Measurements from ENCODE around the gene F11.
"Not testable (repeated sequence)": the region's sequence is repeated elsewhere in the genome, so short reads cannot be mapped to it uniquely, and the experiment has no call there.

The F11 gene

DNA sequence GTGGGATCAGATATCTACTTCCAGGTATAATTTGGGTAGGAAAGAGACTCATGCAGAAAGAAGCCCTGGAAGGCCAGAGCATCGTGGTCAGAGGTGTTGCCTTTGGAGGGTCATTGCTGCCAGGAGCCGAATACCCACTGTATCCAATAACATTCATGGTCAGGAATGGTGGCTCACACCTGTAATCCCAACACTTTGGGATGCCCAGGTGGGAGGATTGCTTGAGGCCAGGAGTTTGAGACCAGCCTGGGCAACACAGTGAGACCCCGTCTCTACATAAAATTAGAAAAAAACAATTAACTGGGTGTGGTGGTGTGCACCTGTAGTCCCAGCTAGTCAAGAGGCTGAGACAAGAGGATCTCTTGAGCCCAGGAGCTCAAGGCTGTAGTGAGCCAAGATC is 10.9 kb upstream of the F11 start:
- POLR2A ChIA-PET = no interaction called here
- no peak for DNase-seq
- CTCF ChIA-PET = no interaction called here
- Histone ChIP-seq H3K27ac (ENCODE audit: insufficient read depth in 1 of 2, low read depth in 1 of 2, low read length in 2 of 2, poor library complexity in 1 of 2, severe bottlenecking in 2 of 2) (no peak overlapping the region), H3K4me3 (ENCODE audit: control insufficient read depth in 1 of 7, extremely low read depth in 1 of 7, insufficient read depth in 4 of 7, low read depth in 2 of 7, low read length in 6 of 7) (no peak overlapping the region), H3K9me3 (ENCODE audit: control extremely low read depth in 1 of 5, control insufficient read depth in 4 of 5, insufficient read depth in 2 of 5, low read depth in 1 of 5, low read length in 4 of 5) (no peaks in the 10 kb centered on the region), H3K36me3 (ENCODE audit: control insufficient read depth in 4 of 4, insufficient read depth in 4 of 4, low read length in 3 of 4) (no peaks in the 10 kb centered on the region), H3K27me3 (replicated peaks in 2 of 5; ENCODE audit: control insufficient read depth in 4 of 5, insufficient read depth in 5 of 5, low read length in 4 of 5) (peaks cover 0 to 2% (median 0%) of the 10 kb centered on the region in 5 experiments), H3K4me1 (ENCODE audit: control extremely low read depth in 1 of 4, control insufficient read depth in 4 of 4, insufficient read depth in 4 of 4, low read length in 3 of 4) (no peaks in the 10 kb centered on the region)
- whole genome bisulfite sequencing (ENCODE audit: insufficient coverage) = 100% methylated on average over 2 of the region's 3 CpGs

DNA sequence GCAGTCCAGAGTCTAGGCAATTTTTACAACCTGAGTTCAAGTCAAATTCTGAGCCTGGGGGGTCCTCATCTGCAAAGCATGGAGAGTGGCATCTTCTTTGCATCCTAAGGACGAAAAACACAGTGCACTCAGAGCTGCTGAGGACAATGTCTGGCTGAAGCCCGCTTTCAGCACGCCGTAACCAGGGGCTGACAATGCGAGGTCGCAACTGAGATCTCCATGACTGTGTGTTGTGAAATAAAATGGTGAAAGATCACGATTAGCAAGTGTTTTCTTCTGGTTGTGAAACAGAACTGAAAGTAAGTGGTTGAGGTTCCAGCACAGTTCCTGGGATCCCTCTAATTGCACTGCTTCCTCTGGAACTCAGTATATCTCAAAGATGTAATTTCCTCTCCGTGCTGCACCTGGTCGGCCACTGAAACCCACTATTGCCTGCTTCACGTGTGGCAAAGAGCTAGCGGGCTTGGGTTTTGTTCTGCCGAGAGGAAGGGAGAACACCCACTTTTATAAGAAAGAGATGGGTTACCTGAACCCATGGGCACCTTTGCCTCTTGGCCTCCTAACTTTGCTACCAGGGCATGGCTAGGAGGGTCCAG is 7.7 kb upstream of the F11 start:
- DNase-seq = no peak
- no peaks in the 10 kb centered on the region for H3K4me1 ChIP-seq (ENCODE audit: control extremely low read depth in 1 of 4, control insufficient read depth in 4 of 4, insufficient read depth in 4 of 4, low read length in 3 of 4)
- no peak overlapping the region for H3K27ac ChIP-seq (ENCODE audit: insufficient read depth in 1 of 2, low read depth in 1 of 2, low read length in 2 of 2, poor library complexity in 1 of 2, severe bottlenecking in 2 of 2)
- ChIA-PET CTCF (no interaction called here), POLR2A (no interaction called here)
- no peaks in the 10 kb centered on the region for H3K27me3 ChIP-seq (replicated peaks in 2 of 5; ENCODE audit: control insufficient read depth in 4 of 5, insufficient read depth in 5 of 5, low read length in 4 of 5)
- 94% methylated on average over 12 of the region's 12 CpGs for whole genome bisulfite sequencing (ENCODE audit: insufficient coverage)
- H3K4me3 ChIP-seq (ENCODE audit: control insufficient read depth in 1 of 7, extremely low read depth in 1 of 7, insufficient read depth in 4 of 7, low read depth in 2 of 7, low read length in 6 of 7) = no peak overlapping the region
- no peaks in the 10 kb centered on the region for H3K36me3 ChIP-seq (ENCODE audit: control insufficient read depth in 4 of 4, insufficient read depth in 4 of 4, low read length in 3 of 4)
- no peaks in the 10 kb centered on the region for H3K9me3 ChIP-seq (ENCODE audit: control extremely low read depth in 1 of 5, control insufficient read depth in 4 of 5, insufficient read depth in 2 of 5, low read depth in 1 of 5, low read length in 4 of 5)

DNA sequence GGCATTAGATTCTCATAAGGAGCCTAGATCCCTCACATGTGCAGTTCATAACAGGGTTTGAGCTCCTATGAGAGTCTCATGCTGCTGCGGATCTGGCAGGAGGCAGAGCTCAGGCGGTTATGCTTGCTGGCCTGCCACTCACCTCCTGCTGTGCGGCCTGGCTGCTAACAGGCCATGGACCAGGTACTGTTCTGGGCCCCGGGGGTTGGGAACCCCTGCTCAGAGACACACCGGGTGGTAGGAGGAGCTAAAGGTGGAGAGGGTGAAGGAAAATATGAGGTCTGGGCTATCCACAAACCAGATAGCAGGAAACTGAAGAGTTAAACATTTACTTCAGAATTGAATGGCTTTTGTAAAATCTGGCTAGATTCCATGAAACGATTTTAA is 5.9 kb upstream of the F11 start:
- ChIA-PET POLR2A (no interaction called here), CTCF (no interaction called here)
- DNase-seq = no peak
- no peaks in the 10 kb centered on the region for H3K9me3 ChIP-seq (ENCODE audit: control extremely low read depth in 1 of 5, control insufficient read depth in 4 of 5, insufficient read depth in 2 of 5, low read depth in 1 of 5, low read length in 4 of 5)
- H3K27ac ChIP-seq (ENCODE audit: insufficient read depth in 1 of 2, low read depth in 1 of 2, low read length in 2 of 2, poor library complexity in 1 of 2, severe bottlenecking in 2 of 2) = no peak overlapping the region
- WGBS (ENCODE audit: insufficient coverage) = 96% methylated on average over 6 of the region's 6 CpGs
- H3K4me3 ChIP-seq (ENCODE audit: control insufficient read depth in 1 of 7, extremely low read depth in 1 of 7, insufficient read depth in 4 of 7, low read depth in 2 of 7, low read length in 6 of 7) = no peak overlapping the region
- H3K27me3 ChIP-seq (replicated peaks in 2 of 5; ENCODE audit: control insufficient read depth in 4 of 5, insufficient read depth in 5 of 5, low read length in 4 of 5) = peaks cover 0 to 4% (median 0%) of the 10 kb centered on the region in 5 experiments
- no peaks in the 10 kb centered on the region for H3K4me1 ChIP-seq (ENCODE audit: control extremely low read depth in 1 of 4, control insufficient read depth in 4 of 4, insufficient read depth in 4 of 4, low read length in 3 of 4)
- no peaks in the 10 kb centered on the region for H3K36me3 ChIP-seq (ENCODE audit: control insufficient read depth in 4 of 4, insufficient read depth in 4 of 4, low read length in 3 of 4)

DNA sequence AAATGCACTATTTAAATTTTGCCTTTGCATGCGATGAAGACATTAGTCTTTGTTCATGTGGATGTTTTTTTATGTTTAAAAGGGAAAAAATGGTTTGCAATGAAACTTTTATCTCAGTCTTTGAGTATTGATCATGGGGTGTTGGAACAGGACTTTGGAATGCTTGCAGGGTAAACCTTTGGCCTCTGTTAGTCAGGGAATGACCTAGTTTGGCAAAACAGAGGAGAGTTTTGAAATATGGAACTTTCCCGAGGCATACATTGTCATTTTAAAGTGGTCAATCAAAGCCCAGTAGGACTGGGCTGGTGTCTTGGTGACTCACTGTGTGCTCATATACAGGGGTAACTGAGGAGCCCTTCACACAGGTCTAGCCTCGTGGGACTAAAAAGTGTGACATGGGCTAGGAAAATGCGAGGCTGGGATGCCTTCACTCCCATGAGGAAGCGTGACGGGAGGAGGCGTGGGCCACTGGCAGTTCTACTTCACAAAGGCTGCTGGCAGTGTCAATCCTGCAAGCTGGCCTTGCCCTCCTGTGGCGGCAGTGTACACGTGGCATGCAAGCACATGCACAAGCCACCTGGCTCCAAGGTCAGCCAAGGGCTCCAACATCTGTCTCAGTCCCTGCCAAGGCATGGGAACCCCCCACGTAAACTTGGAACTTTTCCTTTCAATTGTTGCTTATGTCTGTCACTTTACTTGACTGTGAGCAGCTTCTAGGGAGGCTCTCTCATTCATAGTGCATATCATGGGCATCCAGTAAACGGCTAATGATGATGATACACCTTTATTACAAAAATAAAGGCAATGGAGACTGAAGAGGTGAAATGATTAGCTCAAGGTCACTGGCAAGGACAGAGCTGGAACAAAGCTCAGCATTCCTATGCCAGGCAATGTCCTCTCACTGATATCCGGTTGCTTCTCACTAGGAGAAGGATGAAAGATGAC is 5.2 kb upstream of the F11 start:
- no peak for DNase-seq
- Histone ChIP-seq H3K4me1 (ENCODE audit: control extremely low read depth in 1 of 4, control insufficient read depth in 4 of 4, insufficient read depth in 4 of 4, low read length in 3 of 4) (no peaks in the 10 kb centered on the region), H3K9me3 (ENCODE audit: control extremely low read depth in 1 of 5, control insufficient read depth in 4 of 5, insufficient read depth in 2 of 5, low read depth in 1 of 5, low read length in 4 of 5) (no peaks in the 10 kb centered on the region), H3K27ac (ENCODE audit: insufficient read depth in 1 of 2, low read depth in 1 of 2, low read length in 2 of 2, poor library complexity in 1 of 2, severe bottlenecking in 2 of 2) (no peak overlapping the region), H3K4me3 (ENCODE audit: control insufficient read depth in 1 of 7, extremely low read depth in 1 of 7, insufficient read depth in 4 of 7, low read depth in 2 of 7, low read length in 6 of 7) (no peak overlapping the region), H3K27me3 (replicated peaks in 2 of 5; ENCODE audit: control insufficient read depth in 4 of 5, insufficient read depth in 5 of 5, low read length in 4 of 5) (peaks cover 0 to 7% (median 0%) of the 10 kb centered on the region in 5 experiments), H3K36me3 (ENCODE audit: control insufficient read depth in 4 of 4, insufficient read depth in 4 of 4, low read length in 3 of 4) (no peaks in the 10 kb centered on the region)
- ChIA-PET CTCF (no interaction called here), POLR2A (no interaction called here)
- 96% methylated on average over 9 of the region's 12 CpGs for WGBS (ENCODE audit: insufficient coverage)

DNA sequence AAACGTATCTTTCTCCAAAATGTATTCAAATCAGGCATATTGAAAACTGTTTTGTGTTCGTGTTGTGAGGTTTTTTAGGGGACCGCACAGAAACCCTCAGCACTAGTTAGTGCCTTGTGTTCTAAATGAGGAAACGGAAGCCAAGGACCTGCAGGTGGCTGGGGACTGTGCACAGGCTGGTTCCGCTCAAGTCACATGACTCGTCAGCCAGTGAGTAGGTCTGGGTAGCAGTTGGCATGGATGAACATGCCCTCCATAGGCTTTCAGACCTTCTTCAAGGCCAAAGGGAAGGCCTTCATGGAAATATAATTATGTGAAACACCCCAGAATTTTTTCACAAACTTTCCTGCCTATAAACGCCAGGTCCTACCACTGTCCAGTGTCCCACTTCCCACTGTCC is 1.3 kb upstream of the F11 start:
- 97% methylated on average over 3 of the region's 7 CpGs for WGBS (ENCODE audit: insufficient coverage)

DNA sequence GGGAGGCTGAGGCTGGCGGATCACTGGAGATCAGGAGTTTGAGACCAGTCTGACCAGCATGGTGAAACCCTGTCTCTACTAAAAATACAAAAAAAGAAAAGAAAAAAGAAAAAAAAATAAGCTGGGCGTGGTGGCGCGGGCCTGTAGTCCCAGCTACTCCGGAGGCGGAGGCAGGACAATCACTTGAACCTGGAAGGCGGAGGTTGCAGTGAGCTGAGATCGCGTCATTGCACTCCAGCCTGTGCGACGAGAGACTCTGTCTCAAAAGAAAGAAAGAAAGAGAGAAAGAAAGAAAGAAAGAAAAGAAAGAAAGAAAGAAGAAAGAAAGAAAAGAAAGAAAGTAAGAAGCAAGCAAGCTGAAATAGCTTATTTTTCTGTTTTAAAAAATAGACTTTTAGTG is 739 bp upstream of the F11 start:
- H3K27ac ChIP-seq (ENCODE audit: insufficient read depth in 1 of 2, low read depth in 1 of 2, low read length in 2 of 2, poor library complexity in 1 of 2, severe bottlenecking in 2 of 2); H3K4me1 ChIP-seq (ENCODE audit: control extremely low read depth in 1 of 4, control insufficient read depth in 4 of 4, insufficient read depth in 4 of 4, low read length in 3 of 4); CTCF ChIA-PET; H3K9me3 ChIP-seq (ENCODE audit: control extremely low read depth in 1 of 5, control insufficient read depth in 4 of 5, insufficient read depth in 2 of 5, low read depth in 1 of 5, low read length in 4 of 5); H3K4me3 ChIP-seq (ENCODE audit: control insufficient read depth in 1 of 7, extremely low read depth in 1 of 7, insufficient read depth in 4 of 7, low read depth in 2 of 7, low read length in 6 of 7); H3K36me3 ChIP-seq (ENCODE audit: control insufficient read depth in 4 of 4, insufficient read depth in 4 of 4, low read length in 3 of 4); POLR2A ChIA-PET; DNase-seq: not testable (repeated sequence)
- H3K27me3 ChIP-seq (replicated peaks in 2 of 5; ENCODE audit: control insufficient read depth in 4 of 5, insufficient read depth in 5 of 5, low read length in 4 of 5) = peaks cover 0 to 28% (median 9%) of the 10 kb centered on the region in 5 experiments
- WGBS (ENCODE audit: insufficient coverage) = 95% methylated on average over 10 of the region's 11 CpGs

More for the DNA sequence above, 1.3 kb upstream of the F11 start:
- Histone ChIP-seq H3K27ac (ENCODE audit: insufficient read depth in 1 of 2, low read depth in 1 of 2, low read length in 2 of 2, poor library complexity in 1 of 2, severe bottlenecking in 2 of 2) (no peak overlapping the region), H3K36me3 (ENCODE audit: control insufficient read depth in 4 of 4, insufficient read depth in 4 of 4, low read length in 3 of 4) (no peaks in the 10 kb centered on the region), H3K9me3 (ENCODE audit: control extremely low read depth in 1 of 5, control insufficient read depth in 4 of 5, insufficient read depth in 2 of 5, low read depth in 1 of 5, low read length in 4 of 5) (no peaks in the 10 kb centered on the region), H3K4me3 (ENCODE audit: control insufficient read depth in 1 of 7, extremely low read depth in 1 of 7, insufficient read depth in 4 of 7, low read depth in 2 of 7, low read length in 6 of 7) (no peak overlapping the region), H3K4me1 (ENCODE audit: control extremely low read depth in 1 of 4, control insufficient read depth in 4 of 4, insufficient read depth in 4 of 4, low read length in 3 of 4) (no peaks in the 10 kb centered on the region), H3K27me3 (replicated peaks in 2 of 5; ENCODE audit: control insufficient read depth in 4 of 5, insufficient read depth in 5 of 5, low read length in 4 of 5) (peaks cover 0 to 28% (median 9%) of the 10 kb centered on the region in 5 experiments)
- ChIA-PET CTCF (no interaction called here), POLR2A (no interaction called here)
- no peak for DNase-seq

DNA sequence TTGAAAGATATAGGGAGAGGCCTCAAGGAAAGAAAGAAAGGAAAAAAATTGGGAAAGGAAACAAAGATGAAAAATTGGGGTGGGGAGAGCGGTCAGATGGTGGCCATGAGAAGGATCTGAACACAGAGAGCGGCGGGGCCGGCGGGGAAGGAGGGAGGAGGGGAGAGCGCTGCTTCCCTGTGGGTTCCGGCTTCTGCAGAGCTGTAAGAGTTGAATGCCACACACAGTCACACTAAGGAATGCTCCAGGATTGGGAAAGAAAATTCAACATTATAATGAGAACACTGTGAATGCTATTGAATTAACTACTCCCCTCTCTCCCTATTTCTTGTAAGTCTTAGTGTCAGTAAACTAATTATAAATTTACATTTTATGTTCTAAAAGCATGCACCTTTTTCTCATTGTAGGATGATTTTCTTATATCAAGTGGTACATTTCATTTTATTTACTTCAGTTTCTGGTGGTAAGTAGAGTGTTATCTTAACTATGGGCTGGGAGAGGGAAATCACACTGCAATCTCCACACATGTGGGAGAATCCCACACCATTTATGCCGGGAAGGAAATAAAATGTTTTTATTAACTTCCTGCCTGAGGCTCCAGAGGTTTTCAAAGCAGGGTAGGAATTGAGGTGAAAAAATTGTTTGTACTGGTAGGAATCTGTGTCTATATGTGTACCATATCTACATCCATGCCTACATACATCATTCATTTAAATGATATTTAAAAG is 904 bp downstream of the F11 start:
- 22% methylated on average over 5 of the region's 8 CpGs for WGBS (ENCODE audit: insufficient coverage)
- Histone ChIP-seq H3K27ac (ENCODE audit: insufficient read depth in 1 of 2, low read depth in 1 of 2, low read length in 2 of 2, poor library complexity in 1 of 2, severe bottlenecking in 2 of 2) (no peak overlapping the region), H3K9me3 (ENCODE audit: control extremely low read depth in 1 of 5, control insufficient read depth in 4 of 5, insufficient read depth in 2 of 5, low read depth in 1 of 5, low read length in 4 of 5) (no peaks in the 10 kb centered on the region), H3K36me3 (ENCODE audit: control insufficient read depth in 4 of 4, insufficient read depth in 4 of 4, low read length in 3 of 4) (no peaks in the 10 kb centered on the region), H3K4me1 (ENCODE audit: control extremely low read depth in 1 of 4, control insufficient read depth in 4 of 4, insufficient read depth in 4 of 4, low read length in 3 of 4) (no peaks in the 10 kb centered on the region), H3K4me3 (ENCODE audit: control insufficient read depth in 1 of 7, extremely low read depth in 1 of 7, insufficient read depth in 4 of 7, low read depth in 2 of 7, low read length in 6 of 7) (no peak overlapping the region), H3K27me3 (replicated peaks in 2 of 5; ENCODE audit: control insufficient read depth in 4 of 5, insufficient read depth in 5 of 5, low read length in 4 of 5) (peaks cover 0 to 35% (median 9%) of the 10 kb centered on the region in 5 experiments)
- DNase-seq = no peak
- CTCF ChIA-PET = no interaction called here
- POLR2A ChIA-PET = no interaction called here
